HG03378 (cell line): ENCODE results near the gene FANCE.
A peak's percentile ranks its signal among the peaks of the same experiment; 100 is the strongest.

Experiments
- ATAC-seq: cut with Tn5 transposase; IDR thresholded peaks from one replicate; pipeline ENCODE4 v1.9.1; 2021; ENCODE audit warnings: mild to moderate bottlenecking, moderate library complexity; ENCODE audit not compliant: unreplicated experiment

FANCE gene

DNA sequence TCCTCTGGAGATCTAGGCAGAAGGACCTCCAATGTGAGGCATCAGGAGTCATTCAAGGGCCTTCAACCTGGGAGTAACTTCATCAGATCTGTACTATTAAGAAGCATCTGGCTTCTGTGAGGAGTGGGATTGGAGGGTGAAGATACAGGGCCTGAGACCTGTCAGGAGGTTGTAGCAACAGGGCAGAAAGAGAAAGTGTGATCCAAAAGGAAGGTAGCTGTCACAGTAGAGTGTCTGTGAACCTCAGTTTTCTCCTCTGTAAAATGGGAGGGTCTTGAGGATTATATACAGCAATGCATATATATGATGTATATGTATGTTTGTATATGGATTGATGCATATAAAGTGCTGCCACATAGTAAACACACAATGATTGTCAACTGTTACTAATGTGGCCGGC is 13.5 kb downstream of the FANCE start:
- no peak for ATAC-seq

GRCh38 chr6:35468181-35468979 is 16.2 kb downstream of the FANCE start, which contains the start of gene RPL10A:
Gene RPL10A (plus strand): TSS chr6:35468401. CDS start chr6:35468435, 34 bp downstream.
- peak; percentile 83 for ATAC-seq

GRCh38 chr6:35468980-35469750 is 17.0 kb downstream of the FANCE start:
- no peak for ATAC-seq

DNA sequence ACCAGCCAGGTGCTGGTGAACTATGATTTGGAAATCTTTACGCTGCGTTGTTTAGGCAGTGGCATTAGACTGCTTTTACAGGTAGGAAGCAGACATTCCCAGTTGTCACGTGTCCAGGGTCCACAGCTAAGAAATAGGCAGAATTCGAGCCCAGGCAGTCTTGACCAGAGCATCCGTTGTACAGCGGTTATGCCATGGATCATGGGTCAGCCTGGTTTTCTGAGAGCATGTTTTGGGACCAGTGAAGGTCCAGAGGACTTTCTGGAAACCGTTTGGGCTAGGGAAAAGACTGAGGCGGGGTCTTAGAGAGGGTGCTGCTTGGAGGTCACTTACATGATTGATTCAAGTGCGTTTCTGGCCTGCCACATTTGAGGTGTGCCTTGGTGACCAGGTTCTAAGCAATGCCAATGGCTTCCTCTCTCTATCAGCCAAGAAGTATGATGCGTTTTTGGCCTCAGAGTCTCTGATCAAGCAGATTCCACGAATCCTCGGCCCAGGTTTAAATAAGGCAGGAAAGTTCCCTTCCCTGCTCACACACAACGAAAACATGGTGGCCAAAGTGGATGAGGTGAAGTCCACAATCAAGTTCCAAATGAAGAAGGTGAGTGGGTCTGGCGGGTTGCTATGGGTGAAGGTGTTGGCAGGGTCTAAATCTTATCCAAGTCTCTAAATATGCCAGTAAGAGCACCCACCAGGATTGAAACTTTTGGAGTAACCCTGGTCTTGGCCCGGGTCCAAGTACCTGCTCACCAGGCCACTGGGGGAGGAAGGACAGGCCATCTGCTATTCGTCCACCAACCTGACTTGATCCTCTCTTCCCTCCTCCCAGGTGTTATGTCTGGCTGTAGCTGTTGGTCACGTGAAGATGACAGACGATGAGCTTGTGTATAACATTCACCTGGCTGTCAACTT is 17.9 kb downstream of the FANCE start:
- no peak for ATAC-seq

DNA sequence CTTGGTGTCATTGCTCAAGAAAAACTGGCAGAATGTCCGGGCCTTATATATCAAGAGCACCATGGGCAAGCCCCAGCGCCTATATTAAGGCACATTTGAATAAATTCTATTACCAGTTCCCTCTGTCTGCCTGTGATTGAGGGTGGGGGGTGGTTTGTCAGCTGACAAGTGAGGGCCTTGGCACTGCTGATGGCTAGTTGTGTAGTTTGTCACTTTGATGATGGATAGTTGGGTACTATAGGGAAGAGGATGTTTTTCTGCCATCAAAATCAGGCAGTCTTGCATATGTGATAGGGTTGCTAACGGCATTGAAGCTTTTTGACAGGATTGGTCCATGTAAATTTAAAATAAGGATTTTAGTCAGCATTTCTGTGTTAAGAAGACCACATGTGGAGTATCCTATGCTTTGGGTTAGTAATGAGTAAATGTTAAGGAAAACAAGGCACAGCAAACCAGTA is 18.6 kb downstream of the FANCE start:
- ATAC-seq: no peak

- ATAC-seq: no peak
These were observed 19.8 kb downstream of the FANCE start for GRCh38 chr6:35471836-35472345.

- ATAC-seq: no peak
These were observed 21.1 kb downstream of the FANCE start for GRCh38 chr6:35473075-35473849.

GRCh38 chr6:35473850-35474130 is 21.7 kb downstream of the FANCE start:
- no peak for ATAC-seq

GRCh38 chr6:35474131-35474941 is 22.2 kb downstream of the FANCE start:
- no peak for ATAC-seq

GRCh38 chr6:35474942-35475570 is 22.9 kb downstream of the FANCE start:
- ATAC-seq: no peak

GRCh38 chr6:35475573-35475972 is 23.4 kb downstream of the FANCE start:
- no peak for ATAC-seq

DNA sequence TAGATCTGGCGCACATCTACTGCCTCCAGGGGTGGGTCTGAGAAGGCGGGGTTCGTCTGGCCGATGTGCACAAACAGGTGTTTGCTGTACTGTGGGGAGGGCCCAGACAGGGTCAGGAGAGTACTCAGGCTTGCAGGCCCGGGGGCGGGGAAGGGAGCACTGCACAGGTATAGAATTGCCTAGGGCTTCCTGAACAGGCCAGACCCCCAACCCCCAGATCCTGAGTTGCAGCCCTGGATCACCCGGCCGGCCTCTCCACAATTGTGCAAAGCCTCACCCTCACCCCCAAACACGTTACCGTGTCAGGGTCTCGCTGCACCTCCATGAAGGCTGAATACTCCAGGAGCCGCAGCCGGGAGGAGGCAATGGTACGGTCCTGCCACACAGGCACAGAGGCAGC is 23.9 kb downstream of the FANCE start:
- no peak for ATAC-seq

- ATAC-seq: no peak
These were observed 24.9 kb downstream of the FANCE start for GRCh38 chr6:35477028-35477427.

GRCh38 chr6:35477551-35478179 is 25.5 kb downstream of the FANCE start:
- no peak for ATAC-seq

- no peak for ATAC-seq
These were observed 26.1 kb downstream of the FANCE start for GRCh38 chr6:35478259-35478658.

- ATAC-seq: no peak
These were observed 28.0 kb downstream of the FANCE start for GRCh38 chr6:35480176-35480575.

GRCh38 chr6:35481226-35481625 is 29.1 kb downstream of the FANCE start:
- ATAC-seq: no peak

- ATAC-seq: no peak
These were observed 30.9 kb downstream of the FANCE start for GRCh38 chr6:35483062-35483461.
